Measurements from ENCODE around the gene SLC22A23.

The SLC22A23 gene

GRCh38 chr6:3424185-3424927, 32.5 kb downstream of the SLC22A23 start:
- TF ChIP-seq BHLHE40 (IDR thresholded peaks at IDR 0.05; ENCODE audit: borderline replicate concordance) (no peak), FOXK2 (IDR thresholded peaks at IDR 0.05) (no peak), NFRKB (IDR thresholded peaks at IDR 0.05) (no peak), ELF4 (IDR thresholded peaks at IDR 0.05) (no peak)
- TF ChIP-seq, protein P1, sequence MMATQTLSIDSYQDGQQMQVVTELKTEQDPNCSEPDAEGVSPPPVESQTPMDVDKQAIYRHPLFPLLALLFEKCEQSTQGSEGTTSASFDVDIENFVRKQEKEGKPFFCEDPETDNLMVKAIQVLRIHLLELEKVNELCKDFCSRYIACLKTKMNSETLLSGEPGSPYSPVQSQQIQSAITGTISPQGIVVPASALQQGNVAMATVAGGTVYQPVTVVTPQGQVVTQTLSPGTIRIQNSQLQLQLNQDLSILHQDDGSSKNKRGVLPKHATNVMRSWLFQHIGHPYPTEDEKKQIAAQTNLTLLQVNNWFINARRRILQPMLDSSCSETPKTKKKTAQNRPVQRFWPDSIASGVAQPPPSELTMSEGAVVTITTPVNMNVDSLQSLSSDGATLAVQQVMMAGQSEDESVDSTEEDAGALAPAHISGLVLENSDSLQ (IDR thresholded peaks at IDR 0.05) = peak; percentile 81
- DNase-seq (ENCODE audit: extremely low spot score) = no peak
- ChIA-PET CTCF (no interaction called here), POLR2A (no interaction called here)

GRCh38 chr6:3423439-3424184, 33.2 kb downstream of the SLC22A23 start:
- no peak for DNase-seq (ENCODE audit: extremely low spot score)
- ChIA-PET POLR2A (no interaction called here), CTCF (no interaction called here)
- TF ChIP-seq NFRKB (IDR thresholded peaks at IDR 0.05) (no peak), CTBP1 (IDR thresholded peaks at IDR 0.05; ENCODE audit: borderline replicate concordance) (no peak)

GRCh38 chr6:3422435-3423070, 34.3 kb downstream of the SLC22A23 start:
- ChIA-PET CTCF (interaction anchor here (0.5 to 1.1 kb wide), 4 partner anchors 11 to 426 kb away, joined by 3 to 7 read pairs (median 4); partner anchors contain the start of genes FAM50B and SLC22A23), POLR2A (interaction anchor here (1.4 kb wide), 1 partner anchor 84 kb away, joined by 3 read pairs; no protein-coding TSS in a partner anchor)
- DNase-seq (ENCODE audit: extremely low spot score) = no peak
- no peak for TF ChIP-seq L3MBTL2 (conservative IDR thresholded peaks at IDR 0.05)
- TF ChIP-seq SP1 (IDR thresholded peaks at IDR 0.05) = no peak
- TF ChIP-seq SUZ12 (IDR thresholded peaks at IDR 0.05) = no peak
- no peak for TF ChIP-seq ELF4 (IDR thresholded peaks at IDR 0.05)
- TF ChIP-seq FOXM1 (IDR thresholded peaks at IDR 0.05; ENCODE audit: borderline replicate concordance) = no peak
- TF ChIP-seq LEF1 (IDR thresholded peaks at IDR 0.05; ENCODE audit: borderline replicate concordance) = no peak
- TF ChIP-seq, protein P1 (IDR thresholded peaks at IDR 0.05) = no peak
- no peak for TF ChIP-seq ARNT (IDR thresholded peaks at IDR 0.05)
- no peak for TF ChIP-seq HDGF (IDR thresholded peaks at IDR 0.05; ENCODE audit: borderline replicate concordance)

DNA sequence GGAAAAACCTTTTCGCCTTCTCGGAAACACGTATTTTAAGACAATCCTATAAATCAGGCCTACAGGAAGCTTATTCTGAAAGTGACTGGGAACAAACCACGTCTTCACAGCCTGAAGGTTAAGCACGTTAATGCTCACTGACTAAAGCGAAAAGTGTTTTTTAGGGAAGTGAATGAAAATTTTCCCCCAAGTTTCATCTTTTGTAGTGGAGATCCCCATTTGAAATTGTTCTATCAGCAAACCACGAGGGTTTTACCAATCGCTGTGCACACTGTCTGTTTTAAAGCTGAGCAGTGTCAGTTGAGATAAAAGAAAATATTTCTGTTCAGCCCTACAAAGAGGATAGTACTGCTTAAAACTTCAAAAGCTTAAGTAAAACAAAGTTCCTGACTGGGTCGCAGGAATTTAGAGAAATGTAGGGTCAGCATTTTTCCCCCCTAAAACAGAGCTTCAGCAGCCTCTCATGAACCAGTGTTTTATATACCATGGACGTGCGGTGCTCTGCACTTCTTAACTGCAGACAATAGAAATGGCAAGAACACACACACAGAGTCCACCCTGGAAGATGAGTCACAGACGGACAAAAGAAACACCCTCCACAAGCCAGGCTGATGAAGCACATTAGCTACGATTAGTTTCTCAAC, 34.9 kb downstream of the SLC22A23 start:
- DNase-seq (ENCODE audit: extremely low spot score) = no peak
- CTCF ChIA-PET = interaction anchor here (0.5 to 1.1 kb wide), 4 partner anchors 11 to 427 kb away, joined by 3 to 7 read pairs (median 4); partner anchors contain the start of genes FAM50B and SLC22A23
- POLR2A ChIA-PET = interaction anchor here (0.6 to 1.4 kb wide), 3 partner anchors 83 to 104 kb away, joined by 3 read pairs; no protein-coding TSS in a partner anchor
- TF ChIP-seq SUZ12 (IDR thresholded peaks at IDR 0.05) (no peak), BHLHE40 (IDR thresholded peaks at IDR 0.05; ENCODE audit: borderline replicate concordance) (no peak), ARNT (IDR thresholded peaks at IDR 0.05) (no peak), FOXM1 (IDR thresholded peaks at IDR 0.05; ENCODE audit: borderline replicate concordance) (no peak), L3MBTL2 (conservative IDR thresholded peaks at IDR 0.05) (no peak), FOXA1 (IDR thresholded peaks at IDR 0.05) (no peak), FOXK2 (IDR thresholded peaks at IDR 0.05) (no peak), NFRKB (IDR thresholded peaks at IDR 0.05) (no peak), ZNF384 (IDR thresholded peaks at IDR 0.05) (no peak), CTBP1 (IDR thresholded peaks at IDR 0.05; ENCODE audit: borderline replicate concordance) (no peak), HDGF (IDR thresholded peaks at IDR 0.05; ENCODE audit: borderline replicate concordance) (no peak), SP1 (IDR thresholded peaks at IDR 0.05) (no peak), LEF1 (IDR thresholded peaks at IDR 0.05; ENCODE audit: borderline replicate concordance) (no peak), ELF4 (IDR thresholded peaks at IDR 0.05) (no peak), TARDBP (IDR thresholded peaks at IDR 0.05) (no peak)
- TF ChIP-seq, protein P1 (IDR thresholded peaks at IDR 0.05) = no peak

DNA sequence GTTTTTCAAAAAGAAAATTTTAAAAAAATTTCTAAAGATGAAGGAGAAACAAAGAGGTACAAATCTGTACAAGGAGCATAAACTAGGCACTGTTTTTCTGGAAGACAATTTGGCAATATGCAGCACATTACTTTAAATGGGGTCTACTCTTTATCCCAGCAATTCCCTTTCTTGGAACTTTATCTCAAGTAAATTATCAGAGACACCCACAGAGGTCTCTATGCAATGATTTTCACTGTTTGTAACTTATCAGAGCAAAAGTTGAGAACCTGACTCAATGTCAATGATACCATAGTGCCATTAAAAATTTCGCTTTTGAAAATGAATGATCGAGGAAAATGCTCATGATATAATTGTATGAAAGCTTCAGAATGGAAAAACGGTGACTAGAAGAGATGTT, 35.7 kb downstream of the SLC22A23 start:
- ChIA-PET CTCF (interaction anchor here (0.6 to 0.8 kb wide), 2 partner anchors 34 to 38 kb away, joined by 3 to 4 read pairs; no protein-coding TSS in a partner anchor), POLR2A (interaction anchor here (0.6 kb wide), 1 partner anchor 104 kb away, joined by 3 read pairs; no protein-coding TSS in a partner anchor)
- TF ChIP-seq ARNT (IDR thresholded peaks at IDR 0.05) (no peak), NFRKB (IDR thresholded peaks at IDR 0.05) (no peak), HDGF (IDR thresholded peaks at IDR 0.05; ENCODE audit: borderline replicate concordance) (no peak), L3MBTL2 (conservative IDR thresholded peaks at IDR 0.05) (no peak), FOXK2 (IDR thresholded peaks at IDR 0.05) (no peak), SUZ12 (IDR thresholded peaks at IDR 0.05) (no peak), CTBP1 (IDR thresholded peaks at IDR 0.05; ENCODE audit: borderline replicate concordance) (no peak), ELF4 (IDR thresholded peaks at IDR 0.05) (no peak), ZNF384 (IDR thresholded peaks at IDR 0.05) (no peak)
- TF ChIP-seq, protein P1 (IDR thresholded peaks at IDR 0.05) = no peak
- DNase-seq (ENCODE audit: extremely low spot score) = no peak

Measured in HEK293T (cell line).